ENCODE measurements around the gene CYP3A7.
"Not testable (repeated sequence)": the region's sequence is repeated elsewhere in the genome, so short reads cannot be mapped to it uniquely, and the experiment has no call there.

GRCh38 chr7:99690918-99691317 lies 44.1 kb downstream of the CYP3A7 start:
- TF ChIP-seq CTCF, POLR2A (IDR thresholded peaks at IDR 0.05): not testable (repeated sequence)
